Measurements from ENCODE around the gene CAMTA1. TPM values are rescaled to one million over a fixed set of nuclear protein-coding genes. Genes with fewer than 3 reads are reported as not detected.
"Not testable (repeated sequence)": the region's sequence is repeated elsewhere in the genome, so short reads cannot be mapped to it uniquely, and the experiment has no call there.

Gene CAMTA1
- total and polyA plus RNA-seq, 4 donors: 90.5 to 236 (median 195) TPM

GRCh38 chr1:7695497-7696117, 910.4 kb downstream of the CAMTA1 start:
- H3K27ac ChIP-seq (ENCODE audit: low read depth, low read length): no peak overlapping the region

GRCh38 chr1:7698641-7699040, 913.4 kb downstream of the CAMTA1 start:
- Histone ChIP-seq H3K27me3 (ENCODE audit: control insufficient read depth, insufficient read depth, low read length) (peaks cover 2% of the 10 kb centered on the region), H3K27ac (ENCODE audit: low read depth, low read length) (no peak overlapping the region), H3K4me1 (ENCODE audit: control insufficient read depth, insufficient read depth, low read length) (peaks cover 33% of the 10 kb centered on the region), H3K36me3 (ENCODE audit: control insufficient read depth, insufficient read depth, low read length) (peaks cover 3% of the 10 kb centered on the region), H3K9me3 (ENCODE audit: control insufficient read depth, insufficient read depth, low read length) (no peaks in the 10 kb centered on the region), H3K4me3 (ENCODE audit: low read depth, low read length) (no peak overlapping the region)
- 82% methylated on average over 4 of the region's 7 CpGs for WGBS (ENCODE audit: insufficient coverage)
- no peak for DNase-seq (ENCODE audit: low read depth in 4 of 6, low spot score in 6 of 6)

More at GRCh38 chr1:7695497-7696117, 910.4 kb downstream of the CAMTA1 start:
- Histone ChIP-seq H3K9me3 (ENCODE audit: control insufficient read depth, insufficient read depth, low read length) (no peaks in the 10 kb centered on the region), H3K36me3 (ENCODE audit: control insufficient read depth, insufficient read depth, low read length) (peaks cover 10% of the 10 kb centered on the region), H3K4me1 (ENCODE audit: control insufficient read depth, insufficient read depth, low read length) (peaks cover 14% of the 10 kb centered on the region), H3K27me3 (ENCODE audit: control insufficient read depth, insufficient read depth, low read length) (no peaks in the 10 kb centered on the region), H3K4me3 (ENCODE audit: low read depth, low read length) (no peak overlapping the region)
- 83% methylated on average over 3 of the region's 6 CpGs for WGBS (ENCODE audit: insufficient coverage)
- peak in 1 of 6 donors; percentile 38 for DNase-seq (ENCODE audit: low read depth in 4 of 6, low spot score in 6 of 6)

- H3K36me3 ChIP-seq (ENCODE audit: control insufficient read depth, insufficient read depth, low read length): peaks cover 3% of the 10 kb centered on the region
- H3K27me3 ChIP-seq (ENCODE audit: control insufficient read depth, insufficient read depth, low read length): peaks cover 4% of the 10 kb centered on the region
- DNase-seq (ENCODE audit: low read depth in 4 of 6, low spot score in 6 of 6): peak in 2 of 6 donors; percentile 62 to 82
- H3K4me1 ChIP-seq (ENCODE audit: control insufficient read depth, insufficient read depth, low read length): peaks cover 29% of the 10 kb centered on the region
- no peak overlapping the region for H3K27ac ChIP-seq (ENCODE audit: low read depth, low read length)
- H3K4me3 ChIP-seq (ENCODE audit: low read depth, low read length): no peak overlapping the region
- WGBS (ENCODE audit: insufficient coverage): 0% methylated on average over 3 of the region's 5 CpGs
- H3K9me3 ChIP-seq (ENCODE audit: control insufficient read depth, insufficient read depth, low read length): no peaks in the 10 kb centered on the region
Measured at GRCh38 chr1:7702365-7702764, 917.1 kb downstream of the CAMTA1 start.

GRCh38 chr1:7703321-7704213, 918.3 kb downstream of the CAMTA1 start:
- H3K4me1 ChIP-seq (ENCODE audit: control insufficient read depth, insufficient read depth, low read length): peaks cover 29% of the 10 kb centered on the region
- WGBS (ENCODE audit: insufficient coverage): 5% methylated on average over 56 of the region's 60 CpGs
- peaks cover 4% of the 10 kb centered on the region for H3K27me3 ChIP-seq (ENCODE audit: control insufficient read depth, insufficient read depth, low read length)
- peak in 2 of 6 donors; percentile 66 to 83 for DNase-seq (ENCODE audit: low read depth in 4 of 6, low spot score in 6 of 6)
- no peaks in the 10 kb centered on the region for H3K36me3 ChIP-seq (ENCODE audit: control insufficient read depth, insufficient read depth, low read length)
- H3K9me3 ChIP-seq (ENCODE audit: control insufficient read depth, insufficient read depth, low read length): no peaks in the 10 kb centered on the region
- H3K4me3 ChIP-seq (ENCODE audit: low read depth, low read length): peak overlapping the region; percentile 35
- peak overlapping the region; percentile 25 for H3K27ac ChIP-seq (ENCODE audit: low read depth, low read length)

- Histone ChIP-seq H3K4me3 (ENCODE audit: low read depth, low read length) (peak overlapping the region; percentile 50), H3K36me3 (ENCODE audit: control insufficient read depth, insufficient read depth, low read length) (no peaks in the 10 kb centered on the region), H3K27me3 (ENCODE audit: control insufficient read depth, insufficient read depth, low read length) (peaks cover 4% of the 10 kb centered on the region), H3K4me1 (ENCODE audit: control insufficient read depth, insufficient read depth, low read length) (peaks cover 32% of the 10 kb centered on the region), H3K27ac (ENCODE audit: low read depth, low read length) (no peak overlapping the region), H3K9me3 (ENCODE audit: control insufficient read depth, insufficient read depth, low read length) (no peaks in the 10 kb centered on the region)
- peak; percentile 78 to 98 (median 91) for DNase-seq (ENCODE audit: low read depth in 4 of 6, low spot score in 6 of 6)
- WGBS (ENCODE audit: insufficient coverage): under 1% methylated on average over 149 of the region's 151 CpGs
Measured at GRCh38 chr1:7704214-7705047, 919.2 kb downstream of the CAMTA1 start.

GRCh38 chr1:7705048-7705907, 920.0 kb downstream of the CAMTA1 start:
- no peaks in the 10 kb centered on the region for H3K36me3 ChIP-seq (ENCODE audit: control insufficient read depth, insufficient read depth, low read length)
- H3K27ac ChIP-seq (ENCODE audit: low read depth, low read length): peak overlapping the region; percentile 25
- H3K27me3 ChIP-seq (ENCODE audit: control insufficient read depth, insufficient read depth, low read length): peaks cover 4% of the 10 kb centered on the region
- H3K9me3 ChIP-seq (ENCODE audit: control insufficient read depth, insufficient read depth, low read length): no peaks in the 10 kb centered on the region
- peak overlapping the region; percentile 50 for H3K4me3 ChIP-seq (ENCODE audit: low read depth, low read length)
- H3K4me1 ChIP-seq (ENCODE audit: control insufficient read depth, insufficient read depth, low read length): peaks cover 32% of the 10 kb centered on the region
- peak in 2 of 6 donors; percentile 65 to 80 for DNase-seq (ENCODE audit: low read depth in 4 of 6, low spot score in 6 of 6)
- WGBS (ENCODE audit: insufficient coverage): 3% methylated on average over 106 of the region's 106 CpGs

- Histone ChIP-seq H3K4me3 (ENCODE audit: low read depth, low read length) (peak overlapping the region; percentile 50), H3K36me3 (ENCODE audit: control insufficient read depth, insufficient read depth, low read length) (no peaks in the 10 kb centered on the region), H3K9me3 (ENCODE audit: control insufficient read depth, insufficient read depth, low read length) (no peaks in the 10 kb centered on the region), H3K27ac (ENCODE audit: low read depth, low read length) (no peak overlapping the region), H3K4me1 (ENCODE audit: control insufficient read depth, insufficient read depth, low read length) (peaks cover 32% of the 10 kb centered on the region), H3K27me3 (ENCODE audit: control insufficient read depth, insufficient read depth, low read length) (peaks cover 4% of the 10 kb centered on the region)
- 16% methylated on average over 2 of the region's 7 CpGs for WGBS (ENCODE audit: insufficient coverage)
- DNase-seq (ENCODE audit: low read depth in 4 of 6, low spot score in 6 of 6): peak in 1 of 6 donors; percentile 42
Measured at GRCh38 chr1:7705908-7706216, 920.6 kb downstream of the CAMTA1 start.

GRCh38 chr1:7707527-7707926, 922.3 kb downstream of the CAMTA1 start:
- Histone ChIP-seq H3K36me3 (ENCODE audit: control insufficient read depth, insufficient read depth, low read length) (peaks cover 2% of the 10 kb centered on the region), H3K27ac (ENCODE audit: low read depth, low read length) (no peak overlapping the region), H3K4me1 (ENCODE audit: control insufficient read depth, insufficient read depth, low read length) (peaks cover 24% of the 10 kb centered on the region), H3K4me3 (ENCODE audit: low read depth, low read length) (no peak overlapping the region), H3K9me3 (ENCODE audit: control insufficient read depth, insufficient read depth, low read length) (no peaks in the 10 kb centered on the region), H3K27me3 (ENCODE audit: control insufficient read depth, insufficient read depth, low read length) (peaks cover 4% of the 10 kb centered on the region)
- no peak for DNase-seq (ENCODE audit: low read depth in 4 of 6, low spot score in 6 of 6)
- WGBS (ENCODE audit: insufficient coverage): 100% methylated on average over 1 of the region's 4 CpGs

- not testable (repeated sequence) for DNase-seq (ENCODE audit: low read depth in 4 of 6, low spot score in 6 of 6); H3K36me3 ChIP-seq (ENCODE audit: control insufficient read depth, insufficient read depth, low read length); H3K27me3 ChIP-seq (ENCODE audit: control insufficient read depth, insufficient read depth, low read length); H3K9me3 ChIP-seq (ENCODE audit: control insufficient read depth, insufficient read depth, low read length); H3K4me3 ChIP-seq (ENCODE audit: low read depth, low read length); H3K27ac ChIP-seq (ENCODE audit: low read depth, low read length)
- H3K4me1 ChIP-seq (ENCODE audit: control insufficient read depth, insufficient read depth, low read length): peaks cover 18% of the 10 kb centered on the region
- no CpG with 5 or more reads among the region's 4 CpGs for WGBS (ENCODE audit: insufficient coverage)
Measured at GRCh38 chr1:7708065-7708464, 922.8 kb downstream of the CAMTA1 start.
